ENCODE data around the gene LPAR1.

DNA sequence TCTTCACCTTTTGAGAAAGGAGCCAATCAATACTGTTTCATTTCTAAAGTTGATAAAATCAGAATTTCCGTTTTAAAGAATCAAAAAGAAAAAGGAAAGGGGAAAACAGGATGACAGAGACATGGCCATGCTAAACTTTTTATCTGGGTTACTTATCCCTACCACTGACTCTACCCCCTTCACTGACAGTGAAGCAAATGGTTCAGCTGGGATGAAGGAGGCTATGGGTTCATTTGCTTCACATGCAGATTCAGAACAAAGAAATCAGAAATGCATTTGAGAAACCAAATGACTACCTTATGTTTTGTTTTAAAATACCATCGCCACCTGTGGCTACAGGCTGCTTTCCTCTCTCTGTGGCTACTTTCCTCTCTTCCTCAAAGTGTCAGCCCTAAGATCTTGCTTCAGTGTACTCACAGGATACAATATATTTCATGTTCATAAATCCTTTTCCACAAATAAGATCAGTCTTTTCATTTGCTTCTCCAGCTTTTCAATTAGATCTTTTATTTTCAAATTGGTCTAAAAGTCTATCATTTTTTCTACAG, 53.3 kb downstream of the LPAR1 start:
- TF ChIP-seq, protein P1, sequence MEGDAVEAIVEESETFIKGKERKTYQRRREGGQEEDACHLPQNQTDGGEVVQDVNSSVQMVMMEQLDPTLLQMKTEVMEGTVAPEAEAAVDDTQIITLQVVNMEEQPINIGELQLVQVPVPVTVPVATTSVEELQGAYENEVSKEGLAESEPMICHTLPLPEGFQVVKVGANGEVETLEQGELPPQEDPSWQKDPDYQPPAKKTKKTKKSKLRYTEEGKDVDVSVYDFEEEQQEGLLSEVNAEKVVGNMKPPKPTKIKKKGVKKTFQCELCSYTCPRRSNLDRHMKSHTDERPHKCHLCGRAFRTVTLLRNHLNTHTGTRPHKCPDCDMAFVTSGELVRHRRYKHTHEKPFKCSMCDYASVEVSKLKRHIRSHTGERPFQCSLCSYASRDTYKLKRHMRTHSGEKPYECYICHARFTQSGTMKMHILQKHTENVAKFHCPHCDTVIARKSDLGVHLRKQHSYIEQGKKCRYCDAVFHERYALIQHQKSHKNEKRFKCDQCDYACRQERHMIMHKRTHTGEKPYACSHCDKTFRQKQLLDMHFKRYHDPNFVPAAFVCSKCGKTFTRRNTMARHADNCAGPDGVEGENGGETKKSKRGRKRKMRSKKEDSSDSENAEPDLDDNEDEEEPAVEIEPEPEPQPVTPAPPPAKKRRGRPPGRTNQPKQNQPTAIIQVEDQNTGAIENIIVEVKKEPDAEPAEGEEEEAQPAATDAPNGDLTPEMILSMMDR (IDR thresholded peaks at IDR 0.05; ENCODE audit: low read length), result no peak
- no peak for TF ChIP-seq EZH2phosphoT487 (IDR thresholded peaks at IDR 0.05; ENCODE audit: low read length)

All from MM.1S (cell line).